Measurements from ENCODE around the gene TDRD15.
"Not testable (repeated sequence)": the region's sequence is repeated elsewhere in the genome, so short reads cannot be mapped to it uniquely, and the experiment has no call there.

TDRD15 gene

DNA sequence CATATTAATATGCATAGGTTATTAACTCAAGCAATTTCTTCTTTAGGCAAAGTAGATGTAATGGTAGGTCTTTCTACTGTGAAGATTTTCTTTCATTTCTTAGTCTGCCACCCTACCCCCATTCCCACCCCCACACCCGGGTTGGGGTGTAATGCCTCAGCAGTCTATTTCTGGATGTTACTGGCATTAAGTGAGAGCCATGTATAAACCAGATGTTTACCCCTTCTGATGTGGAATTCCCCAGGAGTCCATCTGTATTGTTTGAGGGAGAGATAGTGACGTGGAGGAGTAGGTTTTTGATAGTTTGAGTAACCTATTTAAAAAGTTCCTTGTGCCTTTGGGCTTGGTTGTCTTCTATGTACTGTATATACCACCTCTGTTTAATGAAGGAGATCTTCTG, 11.8 kb downstream of the TDRD15 start:
- no peak for TF ChIP-seq CTCF (IDR thresholded peaks at IDR 0.05; ENCODE audit: extremely low read depth, insufficient read depth, missing control alignments)

DNA sequence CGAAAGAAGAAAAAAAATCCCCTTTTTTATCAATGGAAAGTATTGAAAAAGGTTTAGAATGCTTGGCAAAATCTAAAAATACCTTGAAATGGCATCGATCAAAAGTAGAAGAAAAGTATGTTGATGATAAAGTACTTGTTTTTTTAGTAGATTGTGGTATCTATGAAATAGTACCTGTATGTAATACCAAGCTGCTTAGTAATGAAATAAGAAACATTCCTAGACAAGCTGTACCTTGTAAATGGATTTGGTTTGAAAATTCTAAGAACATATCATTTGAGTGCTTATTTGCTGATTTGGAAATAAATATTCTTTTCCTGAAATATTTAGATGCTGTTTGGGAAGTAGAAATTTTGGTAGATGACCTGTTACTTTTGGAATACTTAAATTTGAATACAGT, 18.4 kb downstream of the TDRD15 start:
- DNase-seq (ENCODE audit: low spot score), result no peak
- no peak for TF ChIP-seq CTCF (IDR thresholded peaks at IDR 0.05; ENCODE audit: extremely low read depth, insufficient read depth, missing control alignments)
- in situ Hi-C loops (cut with MboI; ENCODE audit: low pct_unique_long_range_greater_than_20kb, low sequenced_read_pairs, unreplicated experiment), result no loop called here

More for the DNA sequence above, 11.8 kb downstream of the TDRD15 start:
- DNase-seq (ENCODE audit: low spot score), result no peak
- in situ Hi-C loops (cut with MboI; ENCODE audit: low pct_unique_long_range_greater_than_20kb, low sequenced_read_pairs, unreplicated experiment), result no loop called here

- TF ChIP-seq CTCF (IDR thresholded peaks at IDR 0.05; ENCODE audit: extremely low read depth, insufficient read depth, missing control alignments), result no peak
- in situ Hi-C loops (cut with MboI; ENCODE audit: low pct_unique_long_range_greater_than_20kb, low sequenced_read_pairs, unreplicated experiment), result no loop called here
- no peak for DNase-seq (ENCODE audit: low spot score)
These were observed 22.9 kb downstream of the TDRD15 start for GRCh38 chr2:21146638-21147037.

DNA sequence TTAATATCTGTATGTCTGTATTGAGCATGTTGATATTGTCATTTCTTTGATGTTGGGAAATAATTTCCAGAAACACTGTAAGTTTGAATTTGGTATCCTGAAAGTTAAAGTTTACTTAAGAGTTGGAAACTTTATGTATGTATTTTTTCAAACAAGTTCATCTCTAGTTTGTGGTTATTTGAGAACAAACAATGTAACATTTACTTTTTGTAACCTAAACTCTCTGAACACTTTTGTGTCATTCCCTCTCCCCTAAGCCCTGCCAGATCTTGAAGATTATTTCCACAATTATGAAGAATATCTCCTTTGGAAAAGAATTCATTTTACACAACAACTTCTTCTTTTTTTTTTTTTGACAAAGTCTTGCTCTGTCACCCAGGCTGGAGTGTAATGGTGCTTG, 24.9 kb downstream of the TDRD15 start:
- DNase-seq (ENCODE audit: low spot score), result no peak
- in situ Hi-C loops (cut with MboI; ENCODE audit: low pct_unique_long_range_greater_than_20kb, low sequenced_read_pairs, unreplicated experiment), result no loop called here
- no peak for TF ChIP-seq CTCF (IDR thresholded peaks at IDR 0.05; ENCODE audit: extremely low read depth, insufficient read depth, missing control alignments)

DNA sequence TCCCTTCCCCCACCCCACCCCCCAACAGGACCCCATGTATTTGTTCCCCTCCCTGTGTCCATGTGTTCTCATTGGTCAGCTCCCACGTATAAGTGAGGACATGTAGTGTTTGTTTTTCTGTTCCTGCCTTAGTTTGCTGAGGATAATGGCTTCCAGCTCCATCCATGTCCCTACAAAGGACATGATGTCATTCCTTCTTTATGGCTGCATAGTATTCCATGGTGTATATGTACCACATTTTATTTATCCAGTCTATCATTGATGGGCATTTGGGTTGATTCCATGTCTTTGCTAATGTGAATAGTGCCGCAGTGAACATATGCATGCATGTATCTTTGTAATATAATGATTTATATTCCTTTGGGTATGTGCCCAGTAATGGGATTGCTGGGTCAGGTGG, 27.5 kb downstream of the TDRD15 start:
- in situ Hi-C loops (cut with MboI; ENCODE audit: low pct_unique_long_range_greater_than_20kb, low sequenced_read_pairs, unreplicated experiment); DNase-seq (ENCODE audit: low spot score): not testable (repeated sequence)

DNA sequence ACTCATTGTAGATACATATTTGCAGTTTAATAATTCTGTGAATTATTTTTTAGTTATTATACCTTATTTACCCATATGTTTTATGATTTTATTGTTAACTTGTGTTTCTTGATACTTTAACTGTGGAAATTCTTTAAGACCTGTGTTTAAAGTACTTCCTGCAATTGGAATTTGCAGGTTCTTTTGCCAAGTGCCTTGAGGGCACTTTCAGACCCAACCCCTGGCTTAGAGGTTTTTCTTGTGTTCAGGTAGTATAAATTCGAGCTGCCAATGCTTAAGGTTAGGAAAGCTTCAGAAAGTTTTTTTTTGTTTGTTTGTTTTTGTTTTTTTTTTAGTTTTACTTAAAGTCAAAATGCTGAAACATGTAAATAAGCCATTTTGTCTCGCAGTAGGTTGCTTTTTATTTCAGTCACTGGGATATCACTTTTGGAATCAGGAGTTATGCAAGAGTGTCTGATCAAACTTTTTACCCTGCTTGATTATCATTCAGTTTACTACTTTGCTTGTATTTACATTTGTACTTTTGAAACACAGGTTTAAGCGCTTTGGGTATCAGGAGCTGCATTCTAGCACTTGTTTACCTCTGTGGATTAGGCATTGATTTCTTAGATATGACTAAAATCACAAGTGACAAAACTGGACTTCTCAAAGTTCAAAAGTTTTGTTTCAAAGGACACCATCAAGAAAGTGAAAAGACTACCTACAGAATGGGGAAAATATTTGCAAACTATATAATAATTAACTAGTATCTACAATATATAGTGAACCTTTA, 31.8 kb downstream of the TDRD15 start:
- DNase-seq (ENCODE audit: low spot score), result no peak
- TF ChIP-seq CTCF (IDR thresholded peaks at IDR 0.05; ENCODE audit: extremely low read depth, insufficient read depth, missing control alignments), result no peak
- in situ Hi-C loops (cut with MboI; ENCODE audit: low pct_unique_long_range_greater_than_20kb, low sequenced_read_pairs, unreplicated experiment), result no loop called here

DNA sequence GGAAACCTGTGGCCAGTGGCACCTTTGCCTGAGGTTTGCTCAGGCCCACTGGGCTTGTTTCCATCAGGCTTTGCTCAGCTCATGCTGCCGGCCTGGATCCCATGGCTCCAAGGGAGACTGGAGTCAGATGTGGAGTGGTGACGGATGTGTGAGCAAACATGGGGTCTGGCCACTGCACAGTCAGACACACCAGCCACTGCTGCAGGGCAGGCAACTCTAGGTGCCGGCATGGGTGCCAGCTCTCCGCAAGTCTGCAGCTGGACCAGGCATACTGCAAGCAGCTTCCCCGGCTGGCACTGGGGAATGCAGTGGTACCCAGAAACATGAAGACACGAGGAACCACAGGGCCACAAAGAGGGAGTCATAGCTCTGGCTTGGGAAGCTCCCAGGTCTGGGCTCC, 37.4 kb downstream of the TDRD15 start:
- no peak for TF ChIP-seq CTCF (IDR thresholded peaks at IDR 0.05; ENCODE audit: extremely low read depth, insufficient read depth, missing control alignments)
- in situ Hi-C loops (cut with MboI; ENCODE audit: low pct_unique_long_range_greater_than_20kb, low sequenced_read_pairs, unreplicated experiment), result no loop called here
- DNase-seq (ENCODE audit: low spot score), result no peak

Measured in GM13977 (cell line).